MV-4-11 (cell line): ENCODE data around the gene RAI2.

Experiments used
- DNase-seq: peaks from one replicate; lab custom pipeline; 2025; lab: John Stamatoyannopoulos, UW

The RAI2 gene

DNA sequence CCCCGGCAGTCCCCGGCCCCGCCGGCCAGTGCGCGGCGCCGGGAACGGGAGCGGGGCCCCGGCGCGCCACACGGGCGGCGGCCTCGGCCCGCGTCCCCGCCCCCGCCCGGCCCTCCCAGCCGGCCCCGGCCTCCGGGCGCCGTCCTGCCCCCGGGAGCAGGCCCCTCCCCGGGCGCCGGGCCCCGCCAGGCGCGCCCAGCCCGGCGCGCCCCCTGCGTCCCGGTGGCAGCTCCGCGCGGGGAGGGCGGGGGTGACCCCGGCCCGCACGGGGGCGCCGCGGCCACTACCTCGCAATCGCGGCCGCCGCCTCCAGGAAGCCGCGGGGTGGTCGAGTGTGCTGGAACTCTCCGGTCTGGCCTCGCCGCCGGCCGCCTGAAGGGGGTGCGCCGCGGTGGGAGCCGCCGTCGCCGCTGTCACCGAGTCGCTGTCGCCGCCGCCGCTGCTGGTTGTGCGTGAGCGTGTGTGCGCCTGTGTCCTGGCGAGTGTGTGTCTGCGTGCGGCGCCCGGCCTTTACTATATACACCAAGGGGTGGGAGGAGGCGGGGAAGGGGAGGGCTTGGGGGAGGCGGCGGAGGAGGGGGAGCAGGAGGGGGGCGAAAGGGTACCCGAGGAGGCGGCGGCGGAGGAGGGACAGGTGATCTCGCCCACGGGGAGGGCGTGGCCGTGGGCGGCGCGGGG, at the start of gene RAI2:
TSS of gene RAI2 (minus strand) at position 488 of the 678 bp plus-strand sequence. CDS start 59,288 bp downstream, outside the sequence.
- DNase-seq, result no peak

DNA sequence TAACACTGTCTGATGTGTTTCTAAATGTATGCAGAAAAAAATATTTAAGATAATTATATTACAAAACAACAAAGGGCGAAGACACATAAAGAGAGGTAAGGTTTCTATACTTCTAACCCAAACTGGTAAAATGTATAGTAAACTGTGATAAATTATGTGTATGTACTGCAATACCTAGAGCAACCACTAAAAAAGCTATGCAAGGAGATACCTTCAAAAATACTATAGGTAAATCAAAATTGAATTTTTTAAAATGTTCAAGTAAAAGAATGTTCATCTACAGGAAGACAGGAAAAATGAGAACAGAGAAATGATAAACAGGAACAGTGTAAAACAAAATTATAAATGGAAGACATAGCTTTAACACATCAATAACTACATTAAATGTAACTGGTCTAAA, 27.3 kb upstream of the RAI2 start:
- no peak for DNase-seq

GRCh38 chrX:17882680-17883079, 21.6 kb upstream of the RAI2 start:
- DNase-seq, result no peak

DNA sequence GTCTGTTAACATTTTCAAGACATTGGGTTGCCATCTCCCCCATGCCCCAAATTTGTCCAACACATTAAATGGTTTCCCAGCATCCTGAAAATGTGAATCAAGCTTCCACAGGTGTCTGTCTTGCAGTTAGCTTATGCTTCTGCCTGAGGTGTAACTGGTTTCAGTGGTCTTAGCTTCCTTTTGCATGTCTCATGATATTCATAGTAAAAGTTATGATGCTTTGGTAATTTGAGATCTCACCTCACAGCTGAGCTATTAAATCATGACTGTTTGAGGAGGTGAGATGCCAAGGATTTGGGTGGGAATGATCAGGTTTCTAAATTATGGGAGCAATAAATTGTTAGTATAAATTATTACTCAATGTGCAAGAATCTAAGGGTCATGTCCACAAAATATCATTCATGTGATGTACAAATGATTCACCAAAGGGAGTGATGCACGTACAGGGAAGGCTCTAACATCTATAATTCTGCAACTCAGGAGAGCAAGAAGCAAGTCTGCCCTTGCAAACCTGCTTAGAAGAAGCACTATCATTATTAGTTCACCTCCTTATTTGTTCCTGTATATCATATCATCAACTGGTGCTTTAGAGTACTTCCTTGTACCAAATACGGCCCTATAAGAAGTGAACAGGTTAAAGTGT, 17.1 kb upstream of the RAI2 start:
- no peak for DNase-seq

DNA sequence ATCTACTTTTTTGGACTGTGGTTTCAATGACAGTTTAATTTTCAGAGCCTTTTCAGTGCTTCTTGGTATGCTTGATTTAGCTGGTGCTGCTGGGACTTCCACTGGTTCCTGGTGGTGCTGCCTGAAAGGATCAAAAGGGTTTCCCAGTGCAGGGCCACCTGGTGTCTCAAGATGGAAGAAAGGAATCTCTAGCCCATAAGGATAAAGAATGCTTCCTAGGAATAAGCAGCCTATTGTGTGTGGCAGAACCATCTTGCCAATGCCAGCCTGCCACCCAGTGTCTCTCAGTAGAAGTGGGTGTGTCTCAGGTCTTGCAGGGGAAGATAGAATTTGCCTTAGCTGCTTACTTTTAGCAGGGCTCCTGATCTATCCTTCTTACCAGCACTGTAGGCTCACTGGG, 15.0 kb upstream of the RAI2 start:
- no peak for DNase-seq

DNA sequence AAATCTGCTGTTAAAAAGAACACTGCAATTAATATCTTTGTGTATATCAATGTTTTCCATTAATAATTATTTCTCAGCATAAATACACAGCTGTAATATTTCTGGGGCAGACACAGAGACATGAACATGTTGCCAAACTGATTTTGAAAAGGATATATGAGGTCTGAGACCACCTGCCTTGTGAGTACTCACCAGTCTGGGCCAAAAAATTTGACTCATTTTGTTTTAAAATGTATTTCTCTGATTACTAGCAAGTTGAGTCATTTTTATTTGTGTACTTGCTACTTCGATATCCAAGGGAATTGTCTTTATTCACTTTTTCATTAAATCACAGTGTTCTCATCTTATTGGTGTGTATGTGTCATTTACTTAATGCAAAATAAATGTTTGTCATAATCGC, 8.5 kb upstream of the RAI2 start:
- no peak for DNase-seq

DNA sequence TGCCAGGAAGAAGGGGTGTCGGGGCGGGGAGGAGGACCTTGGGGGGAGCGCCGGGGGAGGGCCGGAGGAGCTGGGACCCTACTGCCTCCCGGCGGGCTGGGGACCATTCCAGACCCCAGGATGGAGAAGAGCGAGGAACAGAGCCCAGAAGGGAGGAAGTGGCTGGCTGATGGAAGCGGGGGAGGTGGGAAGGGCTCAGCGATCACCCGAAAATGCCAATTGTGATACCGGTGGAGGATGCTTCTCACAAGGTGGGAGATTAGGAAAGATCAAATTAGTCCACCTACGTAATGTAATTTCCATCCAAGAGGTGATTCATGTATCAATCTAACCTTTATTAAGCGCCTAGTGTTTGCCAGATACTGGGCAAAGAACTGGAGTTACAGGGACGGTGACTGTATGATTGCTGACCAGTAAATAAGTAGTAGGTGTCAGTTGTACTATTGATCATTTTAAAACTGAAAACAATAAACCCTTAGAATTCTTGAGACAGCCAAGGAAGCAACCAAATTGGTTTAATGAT, 452 bp upstream of the RAI2 start:
- DNase-seq, result no peak

GRCh38 chrX:17860179-17860780, 818 bp downstream of the RAI2 start:
- no peak for DNase-seq

- no peak for DNase-seq
These were observed 1.4 kb downstream of the RAI2 start for GRCh38 chrX:17859609-17860178.

DNA sequence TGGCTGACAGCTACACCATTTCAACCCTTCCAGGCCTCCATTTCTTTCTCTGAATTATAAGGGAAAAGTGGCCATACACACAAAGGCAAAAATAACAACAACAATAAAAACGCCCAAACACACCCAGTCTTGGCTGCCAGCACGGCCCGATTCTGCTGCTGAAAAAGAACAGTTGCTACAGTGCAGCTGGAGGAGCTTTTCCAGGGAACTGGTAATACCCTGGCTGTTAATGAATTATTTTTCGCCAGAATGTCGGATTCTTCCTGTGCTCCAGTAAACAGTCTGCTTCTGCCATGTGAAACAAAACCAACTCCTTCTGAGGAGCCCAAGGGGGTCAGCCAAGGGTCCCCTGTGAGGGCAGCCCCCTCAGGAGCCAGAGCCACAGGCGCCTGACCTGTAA, 6.6 kb downstream of the RAI2 start:
- DNase-seq, result no peak

DNA sequence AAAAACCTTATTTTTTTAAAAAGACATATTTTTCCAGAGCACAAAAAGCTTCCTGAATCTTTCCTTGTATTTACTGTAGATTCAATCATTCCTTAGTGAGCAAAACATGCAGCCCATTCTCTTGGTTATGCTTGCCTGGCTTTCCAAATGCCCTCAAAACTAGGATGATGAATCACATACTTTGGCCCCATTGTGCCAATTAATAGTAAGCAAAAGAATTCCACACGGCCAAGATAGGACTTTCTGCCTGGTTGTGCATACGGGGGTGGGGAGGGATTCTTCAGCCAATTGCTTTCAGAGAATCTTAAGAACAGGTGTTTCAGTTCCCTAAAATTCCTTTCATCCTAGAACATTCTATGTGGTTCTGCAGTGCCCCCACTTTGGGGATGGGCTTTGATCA, 7.0 kb downstream of the RAI2 start:
- no peak for DNase-seq

DNA sequence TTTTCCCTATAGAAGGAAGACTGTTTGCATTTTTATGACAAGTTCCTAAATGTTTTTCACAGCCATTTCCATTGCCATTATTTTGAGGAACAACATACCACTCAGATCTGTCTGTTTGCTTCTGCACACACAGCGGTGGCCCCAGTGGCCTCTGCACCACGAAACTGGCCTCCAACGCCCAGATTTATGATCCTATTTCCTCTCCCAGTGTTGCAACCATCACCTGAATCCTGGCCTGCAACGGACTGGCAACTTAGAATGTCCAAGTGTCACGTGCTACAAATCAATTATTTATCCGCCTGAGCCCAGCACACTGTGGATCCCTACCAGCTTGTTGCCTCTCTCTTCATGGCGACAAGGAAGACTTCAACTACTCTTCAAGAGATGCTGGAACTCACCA, 9.2 kb downstream of the RAI2 start:
- no peak for DNase-seq

DNA sequence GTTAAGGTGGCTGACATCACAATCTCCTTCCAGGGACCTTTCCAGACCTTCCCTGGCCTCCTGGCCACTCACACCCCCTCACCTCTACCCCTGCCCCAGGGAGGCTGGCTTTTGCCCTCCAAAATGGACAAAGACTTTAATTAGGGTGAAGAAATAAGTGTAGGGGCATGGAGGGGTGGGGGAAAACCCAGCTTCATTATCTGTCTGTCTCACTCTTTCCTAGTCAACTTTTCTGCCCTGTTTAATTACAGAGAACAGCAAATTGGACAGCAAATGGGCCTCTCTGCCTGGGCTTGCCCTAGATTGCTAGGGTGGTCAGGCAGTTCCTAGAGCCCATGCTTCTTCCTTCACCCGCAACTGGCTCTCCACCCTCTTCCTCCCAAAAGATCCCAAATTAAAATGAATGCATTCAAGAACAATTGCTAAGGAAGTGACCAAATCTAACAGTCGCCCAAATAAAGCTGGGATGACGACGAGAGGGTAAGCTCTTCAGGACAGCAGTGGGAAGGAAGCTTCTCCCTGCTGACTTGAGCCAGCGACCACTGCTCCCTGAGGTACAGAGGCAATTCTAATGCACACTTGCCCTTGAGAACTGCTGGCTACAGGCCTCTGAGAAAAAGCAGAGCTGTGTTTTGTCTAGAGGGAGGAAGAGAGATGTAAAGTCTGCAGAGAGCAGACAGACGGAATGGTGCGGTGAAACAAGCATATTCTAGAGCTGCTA, 12.4 kb downstream of the RAI2 start:
- DNase-seq, result no peak

- no peak for DNase-seq
These were observed 15.1 kb downstream of the RAI2 start for GRCh38 chrX:17846045-17846444.

DNA sequence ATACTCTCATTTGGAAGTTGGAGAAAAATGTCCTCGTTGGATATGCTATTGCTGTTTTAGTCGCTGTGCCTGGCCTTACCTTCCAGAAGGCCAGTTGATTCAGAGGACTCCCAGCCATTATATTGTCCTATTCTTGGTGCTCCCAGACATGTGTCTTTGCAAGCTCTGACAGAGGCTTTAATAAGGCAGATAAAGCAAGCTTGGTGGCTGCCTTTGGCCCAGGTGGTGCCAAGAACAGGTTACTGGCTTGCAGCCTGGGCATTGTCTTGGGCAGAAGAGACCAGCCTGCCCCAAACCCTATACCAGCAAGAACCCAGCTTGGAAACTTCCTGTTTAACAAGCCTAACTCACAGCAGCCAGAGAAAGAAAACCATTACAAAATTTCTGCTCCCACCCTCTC, 16.9 kb downstream of the RAI2 start:
- DNase-seq, result no peak

DNA sequence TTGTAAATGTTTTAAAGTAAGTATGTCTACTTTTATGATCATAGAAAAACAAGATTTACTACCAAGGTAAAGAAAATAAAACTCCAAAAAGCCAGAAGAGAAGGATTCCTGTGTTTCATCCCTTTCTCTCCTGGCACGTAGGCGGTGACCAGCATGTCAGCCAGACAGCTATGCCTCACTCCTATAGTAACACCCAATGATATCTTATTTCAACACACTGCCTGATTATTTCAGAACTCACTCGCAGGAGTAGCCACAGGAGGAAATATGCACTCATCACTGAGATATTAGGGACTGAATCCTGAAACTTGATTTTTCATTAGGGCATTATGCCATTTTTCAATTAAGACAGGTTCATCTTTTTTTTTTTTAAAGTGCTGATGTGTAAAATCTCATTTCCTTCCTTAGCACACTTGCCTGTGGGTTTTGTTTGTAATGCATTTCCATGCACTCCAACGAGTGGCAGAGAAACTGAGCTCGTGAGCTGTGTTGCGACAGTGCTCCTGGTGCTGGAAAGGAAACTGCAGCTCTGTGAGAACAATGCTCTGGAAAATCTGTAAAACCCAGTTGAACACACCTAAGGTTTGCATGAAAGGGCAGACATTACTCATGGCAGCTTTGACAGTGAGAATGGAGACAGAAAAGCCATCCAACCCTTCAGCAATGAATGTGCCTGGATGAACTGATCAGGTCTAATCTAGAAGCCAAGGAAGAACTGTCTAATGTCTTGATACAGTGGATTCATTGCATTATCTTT, 18.2 kb downstream of the RAI2 start:
- DNase-seq, result no peak

GRCh38 chrX:17839269-17839668, 21.8 kb downstream of the RAI2 start:
- no peak for DNase-seq

GRCh38 chrX:17836830-17837229, 24.3 kb downstream of the RAI2 start:
- no peak for DNase-seq

GRCh38 chrX:17833954-17834353, 27.1 kb downstream of the RAI2 start:
- no peak for DNase-seq

DNA sequence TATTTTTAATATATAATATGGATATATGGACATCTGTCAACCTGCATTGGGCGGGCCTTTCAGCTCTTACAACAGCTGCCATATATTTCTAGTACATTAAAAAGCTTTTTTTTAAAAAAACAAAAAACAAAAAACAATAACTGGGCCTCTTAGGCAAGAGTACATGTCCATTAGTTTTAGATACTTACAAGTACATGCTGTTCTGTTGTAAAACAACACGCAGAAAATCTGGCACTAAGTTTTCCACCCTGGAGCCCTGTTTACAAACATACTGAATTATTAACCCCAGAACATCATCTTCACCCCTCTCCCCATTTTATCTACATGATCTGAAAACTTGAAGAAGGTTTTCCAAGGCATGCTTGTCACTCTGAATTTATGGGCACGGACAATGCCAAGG, 29.8 kb downstream of the RAI2 start:
- DNase-seq, result no peak

- DNase-seq, result no peak
These were observed 30.9 kb downstream of the RAI2 start for GRCh38 chrX:17830211-17830610.

- no peak for DNase-seq
These were observed 31.5 kb downstream of the RAI2 start for GRCh38 chrX:17829566-17829965.
